ENCODE data around the gene TMEM123. TPM values are rescaled to one million over a fixed set of nuclear protein-coding genes. Genes with fewer than 3 reads are reported as not detected.
"Not testable (repeated sequence)": the region's sequence is repeated elsewhere in the genome, so short reads cannot be mapped to it uniquely, and the experiment has no call there.

The TMEM123 gene
- polyA plus RNA-seq, 1 experiment = 434 TPM

DNA sequence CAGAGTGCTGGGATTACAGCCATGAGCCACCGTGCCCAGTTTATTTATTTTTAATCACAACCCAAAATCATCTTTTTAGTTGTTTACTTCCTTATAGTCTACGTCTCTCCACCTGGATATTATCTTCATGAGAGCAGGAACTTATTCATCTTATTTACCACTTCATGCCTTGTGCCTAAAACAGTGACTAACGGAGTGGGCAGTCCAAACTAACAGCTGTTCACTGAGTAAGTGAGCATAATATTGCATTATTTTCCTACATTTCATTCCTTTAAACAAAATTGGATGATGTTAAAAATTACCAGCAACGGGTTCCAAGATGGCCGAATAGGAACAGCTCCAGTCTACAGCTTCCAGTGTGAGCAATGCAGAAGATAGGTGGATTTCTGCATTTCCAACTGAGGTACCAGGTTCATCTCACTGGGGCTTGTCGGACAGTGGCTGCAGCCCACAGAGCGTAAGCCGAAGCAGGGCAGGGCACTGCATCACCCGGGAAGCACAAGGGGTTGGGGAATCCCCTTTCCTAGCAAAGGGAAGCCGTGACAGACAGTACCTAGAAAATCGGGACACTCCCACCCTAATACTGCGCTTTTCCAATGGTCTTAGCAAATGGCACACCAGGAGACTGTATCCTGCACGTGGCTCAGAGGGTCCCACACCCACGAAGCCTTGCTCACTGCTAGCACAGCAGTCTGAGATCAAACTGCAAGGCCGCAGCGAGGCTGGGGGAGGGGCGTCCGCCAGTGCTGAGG lies 14.1 kb downstream of the TMEM123 start:
- DNase-seq (ENCODE audit: low read depth, low spot score) = no peak
- TF ChIP-seq, protein P1, sequence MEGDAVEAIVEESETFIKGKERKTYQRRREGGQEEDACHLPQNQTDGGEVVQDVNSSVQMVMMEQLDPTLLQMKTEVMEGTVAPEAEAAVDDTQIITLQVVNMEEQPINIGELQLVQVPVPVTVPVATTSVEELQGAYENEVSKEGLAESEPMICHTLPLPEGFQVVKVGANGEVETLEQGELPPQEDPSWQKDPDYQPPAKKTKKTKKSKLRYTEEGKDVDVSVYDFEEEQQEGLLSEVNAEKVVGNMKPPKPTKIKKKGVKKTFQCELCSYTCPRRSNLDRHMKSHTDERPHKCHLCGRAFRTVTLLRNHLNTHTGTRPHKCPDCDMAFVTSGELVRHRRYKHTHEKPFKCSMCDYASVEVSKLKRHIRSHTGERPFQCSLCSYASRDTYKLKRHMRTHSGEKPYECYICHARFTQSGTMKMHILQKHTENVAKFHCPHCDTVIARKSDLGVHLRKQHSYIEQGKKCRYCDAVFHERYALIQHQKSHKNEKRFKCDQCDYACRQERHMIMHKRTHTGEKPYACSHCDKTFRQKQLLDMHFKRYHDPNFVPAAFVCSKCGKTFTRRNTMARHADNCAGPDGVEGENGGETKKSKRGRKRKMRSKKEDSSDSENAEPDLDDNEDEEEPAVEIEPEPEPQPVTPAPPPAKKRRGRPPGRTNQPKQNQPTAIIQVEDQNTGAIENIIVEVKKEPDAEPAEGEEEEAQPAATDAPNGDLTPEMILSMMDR (IDR thresholded peaks at IDR 0.05; ENCODE audit: low read depth, low read length) = no peak
- peaks cover 6% of the 10 kb centered on the region; the same call in 1 of the 2 replicates for H3K9me3 ChIP-seq (ENCODE audit: control insufficient read depth, insufficient read depth, low read length)
- ChIA-PET POLR2A (no interaction called here), CTCF (interaction anchor here (0.9 to 1.5 kb wide), 2 partner anchors 48 to 228 kb away, joined by 3 to 4 read pairs; no protein-coding TSS in a partner anchor)
- H3K4me3 ChIP-seq (ENCODE audit: low read depth, low read length) = no peak overlapping the region
- H3K27ac ChIP-seq (ENCODE audit: low read depth, low read length) = no peak overlapping the region
- H3K27me3 ChIP-seq (ENCODE audit: control insufficient read depth, insufficient read depth, low read length) = no peaks in the 10 kb centered on the region

DNA sequence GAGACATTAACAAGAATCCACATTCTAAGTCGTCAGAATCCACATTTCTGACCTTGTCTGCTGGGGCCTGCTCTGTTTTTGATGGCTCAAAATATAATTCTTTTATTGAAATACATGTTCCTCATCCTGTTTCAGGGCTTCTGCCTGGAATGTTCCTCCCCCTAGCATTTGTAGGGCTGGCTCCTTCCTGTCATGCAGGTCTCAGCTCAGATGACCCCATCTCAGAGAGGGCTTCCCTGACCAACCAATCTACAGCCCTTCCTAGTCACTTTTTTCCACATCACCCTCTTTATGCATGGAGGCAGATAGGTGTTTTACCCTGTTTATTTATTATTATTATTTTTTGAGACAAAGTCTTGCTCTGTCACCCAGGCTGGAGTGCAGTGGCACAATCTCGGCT lies 14.8 kb downstream of the TMEM123 start:
- Histone ChIP-seq H3K4me3 (ENCODE audit: low read depth, low read length) (no peak overlapping the region), H3K9me3 (ENCODE audit: control insufficient read depth, insufficient read depth, low read length) (peaks cover 10% of the 10 kb centered on the region), H3K27me3 (ENCODE audit: control insufficient read depth, insufficient read depth, low read length) (no peaks in the 10 kb centered on the region), H3K27ac (ENCODE audit: low read depth, low read length) (no peak overlapping the region)
- ChIA-PET CTCF (no interaction called here), POLR2A (no interaction called here)
- DNase-seq (ENCODE audit: low read depth, low spot score) = no peak
- TF ChIP-seq, protein P1 (IDR thresholded peaks at IDR 0.05; ENCODE audit: low read depth, low read length) = no peak

DNA sequence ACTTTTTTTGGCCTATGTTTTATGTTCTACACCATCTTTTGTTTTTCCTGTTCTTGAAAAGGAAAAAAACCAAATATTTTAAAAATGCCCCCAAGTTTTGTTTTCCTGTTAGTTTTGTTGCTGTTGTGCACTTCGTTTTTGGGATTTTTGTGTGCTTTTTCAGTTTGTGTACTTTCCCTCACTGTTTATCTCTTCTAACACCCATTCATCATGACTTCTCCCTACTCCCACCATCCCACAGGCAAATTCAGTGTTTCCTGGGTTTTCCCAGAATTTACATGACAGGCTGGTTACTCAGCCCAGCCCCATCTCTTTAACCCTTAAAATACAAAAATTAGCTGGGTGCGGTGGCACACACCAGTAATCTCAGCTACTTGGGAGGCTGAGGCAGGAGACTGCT lies 15.6 kb downstream of the TMEM123 start:
- Histone ChIP-seq H3K27ac (ENCODE audit: low read depth, low read length) (no peak overlapping the region), H3K4me3 (ENCODE audit: low read depth, low read length) (no peak overlapping the region), H3K27me3 (ENCODE audit: control insufficient read depth, insufficient read depth, low read length) (no peaks in the 10 kb centered on the region), H3K9me3 (ENCODE audit: control insufficient read depth, insufficient read depth, low read length) (peaks cover 14% of the 10 kb centered on the region)
- ChIA-PET POLR2A (no interaction called here), CTCF (no interaction called here)
- TF ChIP-seq, protein P1 (IDR thresholded peaks at IDR 0.05; ENCODE audit: low read depth, low read length) = no peak
- DNase-seq (ENCODE audit: low read depth, low spot score) = no peak

DNA sequence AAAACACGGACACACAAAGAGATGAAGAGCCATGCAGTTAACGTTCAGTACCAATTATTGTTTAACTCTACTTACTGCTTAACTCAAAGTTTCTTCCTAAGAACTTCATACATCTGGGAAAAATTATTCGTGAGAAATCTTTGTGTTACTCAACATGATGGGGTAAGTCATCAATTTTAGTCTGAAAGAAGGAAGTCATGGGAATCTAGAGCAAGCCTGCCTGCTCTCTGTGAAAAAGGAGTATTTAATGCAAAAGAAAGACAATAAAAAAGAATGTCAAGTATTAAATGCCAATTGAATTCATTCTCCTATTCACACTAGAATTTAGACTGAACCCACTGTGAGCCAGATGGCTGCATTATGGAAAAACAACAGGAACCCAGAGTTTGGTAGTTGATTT lies 16.0 kb downstream of the TMEM123 start:
- Histone ChIP-seq H3K27me3 (ENCODE audit: control insufficient read depth, insufficient read depth, low read length) (no peaks in the 10 kb centered on the region), H3K9me3 (ENCODE audit: control insufficient read depth, insufficient read depth, low read length) (peaks cover 14% of the 10 kb centered on the region), H3K27ac (ENCODE audit: low read depth, low read length) (no peak overlapping the region), H3K4me3 (ENCODE audit: low read depth, low read length) (no peak overlapping the region)
- DNase-seq (ENCODE audit: low read depth, low spot score) = no peak
- TF ChIP-seq, protein P1 (IDR thresholded peaks at IDR 0.05; ENCODE audit: low read depth, low read length) = no peak
- ChIA-PET POLR2A (no interaction called here), CTCF (no interaction called here)

DNA sequence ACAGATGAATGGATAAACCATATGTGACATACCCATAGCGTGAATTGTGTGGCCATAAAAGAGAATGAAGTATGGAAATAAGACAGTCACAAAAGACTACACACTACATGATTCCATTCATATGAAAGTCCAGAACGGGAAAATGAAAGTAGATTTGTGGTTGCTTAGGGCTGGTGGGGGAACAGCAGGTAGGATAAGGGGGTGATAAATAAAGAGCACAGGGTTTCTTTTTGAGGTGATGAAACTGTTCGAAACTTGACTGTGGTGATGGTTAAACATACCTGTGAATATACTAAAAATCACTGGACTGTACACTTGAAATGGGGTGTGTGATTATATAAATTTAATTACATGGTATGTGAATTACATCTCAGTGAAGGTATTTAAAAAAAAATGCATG lies 16.9 kb downstream of the TMEM123 start:
- no peak overlapping the region for H3K4me3 ChIP-seq (ENCODE audit: low read depth, low read length)
- ChIA-PET CTCF (no interaction called here), POLR2A (no interaction called here)
- no peak for DNase-seq (ENCODE audit: low read depth, low spot score)
- peaks cover 14% of the 10 kb centered on the region for H3K9me3 ChIP-seq (ENCODE audit: control insufficient read depth, insufficient read depth, low read length)
- no peaks in the 10 kb centered on the region for H3K27me3 ChIP-seq (ENCODE audit: control insufficient read depth, insufficient read depth, low read length)
- H3K27ac ChIP-seq (ENCODE audit: low read depth, low read length) = no peak overlapping the region
- TF ChIP-seq, protein P1 (IDR thresholded peaks at IDR 0.05; ENCODE audit: low read depth, low read length) = no peak

DNA sequence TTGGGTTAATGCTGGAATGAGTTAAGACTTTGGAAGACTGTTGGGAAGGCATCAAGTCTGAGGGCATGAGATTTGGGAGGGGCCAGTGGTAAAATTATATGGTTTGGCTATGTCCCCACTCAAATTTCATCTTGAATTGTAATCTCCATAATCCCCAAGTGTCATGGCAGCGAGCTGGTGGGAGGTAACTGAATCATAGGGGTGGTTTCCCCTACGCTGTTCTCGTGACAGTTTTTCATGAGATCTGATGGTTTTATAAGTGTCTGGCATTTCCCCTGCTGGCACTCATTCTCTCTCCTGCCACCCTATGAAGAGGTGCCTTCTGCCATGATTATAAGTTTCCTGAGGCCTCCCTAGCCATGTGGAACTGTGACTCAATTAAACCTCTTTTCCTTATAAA lies 19.0 kb downstream of the TMEM123 start:
- H3K9me3 ChIP-seq (ENCODE audit: control insufficient read depth, insufficient read depth, low read length); CTCF ChIA-PET; H3K27me3 ChIP-seq (ENCODE audit: control insufficient read depth, insufficient read depth, low read length); DNase-seq (ENCODE audit: low read depth, low spot score); POLR2A ChIA-PET; H3K4me3 ChIP-seq (ENCODE audit: low read depth, low read length); H3K27ac ChIP-seq (ENCODE audit: low read depth, low read length): not testable (repeated sequence)

DNA sequence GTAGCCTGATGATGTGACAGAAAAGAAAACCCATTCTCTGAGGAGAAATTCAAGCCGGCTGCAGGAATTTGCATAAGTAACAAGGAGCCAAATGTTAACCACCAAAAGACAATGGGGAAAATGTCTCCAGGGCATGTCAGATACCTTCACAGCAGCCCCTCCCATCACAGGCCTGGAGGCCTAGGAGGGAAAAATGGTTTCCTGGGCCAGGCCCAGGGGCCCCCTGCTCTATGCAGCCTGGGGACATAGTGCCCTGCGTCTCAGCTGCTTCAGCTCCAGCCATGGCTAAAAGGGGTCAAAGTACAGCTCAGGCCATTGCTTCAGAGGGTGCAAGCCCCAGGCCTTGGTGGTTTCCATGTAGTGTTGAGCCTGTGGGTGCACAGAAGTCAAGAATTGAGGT lies 20.0 kb downstream of the TMEM123 start:
- H3K27ac ChIP-seq (ENCODE audit: low read depth, low read length); DNase-seq (ENCODE audit: low read depth, low spot score): not testable (repeated sequence)
- CTCF ChIA-PET = interaction anchor here (0.5 kb wide), 1 partner anchor 146 kb away, joined by 5 read pairs; no protein-coding TSS in a partner anchor

More for the DNA sequence above, 20.0 kb downstream of the TMEM123 start:
- H3K27me3 ChIP-seq (ENCODE audit: control insufficient read depth, insufficient read depth, low read length); POLR2A ChIA-PET; H3K9me3 ChIP-seq (ENCODE audit: control insufficient read depth, insufficient read depth, low read length); H3K4me3 ChIP-seq (ENCODE audit: low read depth, low read length): not testable (repeated sequence)
